Heart left ventricle (tissue), 16 donors: Measurements from ENCODE around the gene CHMP5. TPM values are rescaled to one million over a fixed set of nuclear protein-coding genes. Genes with fewer than 3 reads are reported as not detected.
A peak's percentile ranks its signal among the peaks of the same experiment; 100 is the strongest.

Source experiments
- ATAC-seq, 4 donors: fragments of 200-7000 bp; cut with Tn5 transposase; one replicate each; pipeline ENCODE4 v1.9.1; 2020 to 2022; ENCODE audit warnings: moderate library complexity in 4 of 4, mild to moderate bottlenecking in 3 of 4, moderate number of reproducible peaks in 1 of 4
- DNase-seq, 5 donors: peaks; one replicate each; pipeline ENCODE4 v3.0.0-alpha.2; 2020
- H3K27ac ChIP-seq, 12 donors: fragments of 200-600 bp; sonication (generic) in 4 of 12; one replicate each; pipeline versions ENCODE4 v1.5.0 to v1.8.0; 2016 to 2022; ENCODE audit warnings: mild to moderate bottlenecking in 2 of 12
- H3K27me3 ChIP-seq, 9 donors: fragments of 200-600 bp; sonication (generic) in 2 of 9; one replicate each; pipeline versions ENCODE4 v1.5.1 to v1.8.0; 2016 to 2022; ENCODE audit warnings: mild to moderate bottlenecking in 3 of 9
- H3K36me3 ChIP-seq, 9 donors: fragments of 200-600 bp; sonication (generic) in 2 of 9; one replicate each; pipeline versions ENCODE4 v1.5.0 to v1.8.0; 2018 to 2022; ENCODE audit warnings: mild to moderate bottlenecking in 2 of 9
- H3K4me1 ChIP-seq, 12 donors: fragments of 200-600 bp; sonication (generic) in 4 of 12; one replicate each; pipeline versions ENCODE4 v1.5.0 to v1.8.0; 2016 to 2022; ENCODE audit warnings: mild to moderate bottlenecking in 3 of 12
- H3K4me3 ChIP-seq, 12 donors: fragments of 200-600 bp; sonication (generic) in 4 of 12; one replicate each; pipeline versions ENCODE4 v1.5.0 to v1.8.0; 2017 to 2022; ENCODE audit warnings: mild to moderate bottlenecking in 9 of 12, moderate library complexity in 4 of 12
- H3K9me3 ChIP-seq, 12 donors: fragments of 200-600 bp; sonication (generic) in 4 of 12; one replicate each; pipeline versions ENCODE4 v1.5.0 to v1.8.0; 2016 to 2022; ENCODE audit warnings: mild to moderate bottlenecking in 1 of 12
- CTCF ChIP-seq, 12 donors: fragments of 200-600 bp; sonication (generic) in 4 of 12; IDR thresholded peaks; one replicate each; pipeline versions ENCODE4 v1.5.0 to v1.8.0; 2018 to 2022; ENCODE audit warnings: antibody characterized with exemption in 12 of 12, mild to moderate bottlenecking in 5 of 12
- POLR2A ChIP-seq, 2 donors: fragments of 450-650 bp; IDR thresholded peaks; one replicate each; pipeline ENCODE4 v1.6.1; 2017; ENCODE audit warnings: antibody characterized with exemption in 2 of 2, mild to moderate bottlenecking in 2 of 2, moderate library complexity in 2 of 2
- WGBS, 4 donors: extraction: QIAGEN DNeasy Blood & Tissue Kit in 2 of 4; methylation state at CpG; one replicate each; pipeline versions ENCODE4 v1.1.5 to v1.1.7; 2013 to 2018; 5-methylcytosine and 5-hydroxymethylcytosine counted together
- intact Hi-C, 10 donors: fragments of 100-400 bp; cut with DNase I; formaldehyde crosslinking; loops; one replicate each; pipeline versions ENCODE4 v1.11.1 to v1.14.2; 2022
- polyA plus RNA-seq, 2 donors: library from polyadenylated mRNA; stranded (reverse); fragments of 200-250 nt; gene quantifications; one replicate each; pipeline ENCODE4 v1.2.3, GENCODE V29; 2013
- total RNA-seq, 9 donors: library from RNA; depleted of rRNA in 2 of 9; stranded (reverse); fragments of >200 nt in 2 of 9; fragmentation: NEBNext Ultra II Directional in 3 of 9; extraction: Animal tissue kit (Norgen Biotek cat#: 25700) in 3 of 9; gene quantifications; one replicate each; pipeline versions ENCODE4 v1.1.0 to v1.2.4, GENCODE V29; 2016 to 2023
- donor health status: ischemic (EF 13 %, LVEDD 7.1; RV severe dilation, severe dysfunction).
- donor health status: healthy with polysubstance abuse.
- donor health status: DM: no; HTN: yes; CAD: no.
- donor health status: DM: no; HTN: no; CAD: no.
- donor health status: ischemic (EF 25% LVEDD 6.9; RV normal size, moderate dysfunction).
- donor health status: ischemic (EF 25% LVEDD 5.7; RV mildly dilated, moderate dysfunction).
- donor health status: healthy.
- donor health status: DM: yes; HTN: yes; CAD: no.
- donor health status: ischemic (EF 35%, LVEDD 5.7; RV mildly dilated, moderate dysfunction).
- donor health status: nonischemic (EF 11% LVEDD 7.7; RV severe dilation, severe dysfunction).
- donor health status: DM: yes; HTN: yes; CAD: no.
- donor health status: PGD.
- donor health status: ischemic (EF 29% LVEDD 5.4; RV normal size, mild dysfunction).
- donor health status: nonischemic (EF 23%, LVEDD 6.1; RV moderate dilation, normal function).

The CHMP5 gene
- total and polyA plus RNA-seq, 11 donors = 24.7 to 76.5 (median 53.0) TPM

- intact Hi-C loops = no loop called here
- peak; percentile 56 to 71 (median 64) for ATAC-seq
- 49 to 63% (median 52%) methylated on average over 3 of the region's 3 CpGs for WGBS, 4 donors
These were observed 53.4 kb downstream of the CHMP5 start for GRCh38 chr9:33318225-33318624.

GRCh38 chr9:33318781-33319180 lies 53.9 kb downstream of the CHMP5 start:
- Histone ChIP-seq H3K4me3 (no peak overlapping the region), H3K9me3 (no peaks in the 10 kb centered on the region), H3K27me3 (no peaks in the 10 kb centered on the region), H3K36me3 (peaks cover 0 to 100% (median 97%) of the 10 kb centered on the region in 9 donors), H3K4me1 (peaks cover 0 to 23% (median 6%) of the 10 kb centered on the region in 12 donors), H3K27ac (peak overlapping the region in 8 of 12 donors; percentile 11 to 72 (median 34))
- no peak for TF ChIP-seq POLR2A (IDR thresholded peaks at IDR 0.05)
- TF ChIP-seq CTCF (IDR thresholded peaks at IDR 0.05) = no peak
- ATAC-seq (peak in 2 of 4 donors; percentile 18 to 24), DNase-seq (no peak)
- intact Hi-C loops = no loop called here
- WGBS, 4 donors = 90 to 94% (median 91%) methylated on average over 8 of the region's 8 CpGs

More at GRCh38 chr9:33318225-33318624, 53.4 kb downstream of the CHMP5 start:
- H3K4me3 ChIP-seq = no peak overlapping the region
- TF ChIP-seq POLR2A (IDR thresholded peaks at IDR 0.05) (no peak), CTCF (IDR thresholded peaks at IDR 0.05) (no peak)
- peak overlapping the region in 8 of 12 donors; percentile 11 to 72 (median 34) for H3K27ac ChIP-seq
- no peaks in the 10 kb centered on the region for H3K9me3 ChIP-seq
- no peak for DNase-seq
- no peaks in the 10 kb centered on the region for H3K27me3 ChIP-seq
- peaks cover 0 to 100% (median 98%) of the 10 kb centered on the region in 9 donors for H3K36me3 ChIP-seq
- H3K4me1 ChIP-seq = peaks cover 0 to 23% (median 6%) of the 10 kb centered on the region in 12 donors

DNA sequence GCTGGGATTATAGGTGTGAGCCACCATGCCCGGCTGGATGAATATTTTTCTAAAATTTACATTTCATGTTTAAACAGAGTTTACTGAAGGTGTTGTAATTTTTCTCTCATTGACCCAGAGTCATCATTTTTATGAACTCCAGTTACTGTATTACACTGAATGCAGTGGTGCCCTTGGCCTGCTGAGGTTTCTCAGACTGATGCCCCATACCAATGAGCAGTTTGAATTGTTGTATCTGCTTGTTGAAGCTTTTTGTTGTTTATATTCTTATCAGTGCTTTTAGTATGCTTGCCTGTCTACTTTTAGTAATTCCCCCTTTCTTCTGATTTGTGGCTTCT lies 55.4 kb downstream of the CHMP5 start:
- peak in 2 of 4 donors; percentile 11 to 24 for ATAC-seq
- intact Hi-C loops = no loop called here

More for the DNA sequence above, 55.4 kb downstream of the CHMP5 start:
- no peak overlapping the region for H3K4me3 ChIP-seq
- 92 to 100% (median 96%) methylated on average over 1 of the region's 1 CpG for WGBS, 4 donors
- H3K27me3 ChIP-seq = no peaks in the 10 kb centered on the region
- peaks cover 0 to 23% (median 6%) of the 10 kb centered on the region in 12 donors for H3K4me1 ChIP-seq
- no peaks in the 10 kb centered on the region for H3K9me3 ChIP-seq
- TF ChIP-seq POLR2A (IDR thresholded peaks at IDR 0.05) = no peak
- no peak for TF ChIP-seq CTCF (IDR thresholded peaks at IDR 0.05)
- no peak for DNase-seq
- peak overlapping the region in 8 of 12 donors; percentile 0 to 72 (median 59) for H3K27ac ChIP-seq
- H3K36me3 ChIP-seq = peaks cover 2 to 100% (median 97%) of the 10 kb centered on the region in 9 donors
